Spleen (tissue), 7 donors: ENCODE measurements around the gene NFIA.

Source experiments
- POLR2A ChIP-seq, 3 donors: fragments of 450-650 bp; IDR thresholded peaks; one replicate each; pipeline ENCODE4 v1.5.1; 2017; ENCODE audit warnings: antibody characterized with exemption in 3 of 3, mild to moderate bottlenecking in 1 of 3
- TF ChIP-seq, protein P1 (sequence below), 11 experiments: fragments of 200-600 bp in 7 of 11; fragments of 450-650 bp in 4 of 11; sonication (generic) in 4 of 11; IDR thresholded peaks in 8 of 11; conservative IDR thresholded peaks in 3 of 11; 1 replicate in 7 of 11; 2 replicates in 4 of 11; pipeline versions ENCODE4 v1.4.0 to v1.8.0; 2016 to 2021; ENCODE audit warnings: antibody characterized with exemption in 11 of 11, inconsistent platforms in 4 of 11, mild to moderate bottlenecking in 1 of 11
- donor health status: DM: no; HTN: no; CAD: no; lungs with moderate emphysema.
- donor health status: DM: no; HTN: no; CAD: no.
- donor health status: DM: no; HTN: no; CAD: no.

DNA sequence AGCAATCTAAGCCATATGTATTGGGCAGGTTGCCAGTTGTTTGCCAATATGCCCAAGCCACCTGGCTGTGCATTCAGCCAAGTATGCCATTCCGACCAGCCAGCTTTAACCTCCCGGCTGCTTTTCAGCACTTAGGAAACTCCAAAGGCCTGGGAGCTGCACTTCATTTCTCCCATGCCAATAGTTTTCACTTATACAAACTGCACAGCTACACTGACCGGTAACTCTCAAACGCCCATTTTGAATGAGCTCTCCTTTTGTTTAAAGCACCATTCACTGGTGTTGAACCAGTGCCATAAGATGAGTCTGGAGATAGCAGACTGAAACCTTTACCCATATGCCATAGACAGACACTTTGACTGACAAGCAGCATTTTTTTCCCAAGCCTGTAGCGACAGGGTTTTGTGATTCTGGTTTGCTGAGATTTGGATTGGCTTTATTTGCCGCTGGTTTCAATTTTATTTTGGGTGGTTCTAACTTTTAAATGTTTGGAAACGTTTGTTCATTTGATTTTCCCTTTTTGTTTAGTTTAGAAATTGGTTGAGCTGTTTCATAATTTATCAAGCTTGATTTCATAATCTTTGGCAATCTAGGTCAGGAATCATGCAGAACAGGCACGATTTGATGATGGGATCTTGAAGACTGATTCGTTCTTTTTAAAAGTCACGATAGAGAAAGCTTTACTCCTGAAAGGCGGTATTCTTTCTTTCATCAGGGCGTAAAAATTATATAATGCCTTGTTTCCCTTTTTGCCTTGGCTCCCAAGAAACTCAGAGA is 144.6 kb downstream of the NFIA start:
- TF ChIP-seq, protein P1, sequence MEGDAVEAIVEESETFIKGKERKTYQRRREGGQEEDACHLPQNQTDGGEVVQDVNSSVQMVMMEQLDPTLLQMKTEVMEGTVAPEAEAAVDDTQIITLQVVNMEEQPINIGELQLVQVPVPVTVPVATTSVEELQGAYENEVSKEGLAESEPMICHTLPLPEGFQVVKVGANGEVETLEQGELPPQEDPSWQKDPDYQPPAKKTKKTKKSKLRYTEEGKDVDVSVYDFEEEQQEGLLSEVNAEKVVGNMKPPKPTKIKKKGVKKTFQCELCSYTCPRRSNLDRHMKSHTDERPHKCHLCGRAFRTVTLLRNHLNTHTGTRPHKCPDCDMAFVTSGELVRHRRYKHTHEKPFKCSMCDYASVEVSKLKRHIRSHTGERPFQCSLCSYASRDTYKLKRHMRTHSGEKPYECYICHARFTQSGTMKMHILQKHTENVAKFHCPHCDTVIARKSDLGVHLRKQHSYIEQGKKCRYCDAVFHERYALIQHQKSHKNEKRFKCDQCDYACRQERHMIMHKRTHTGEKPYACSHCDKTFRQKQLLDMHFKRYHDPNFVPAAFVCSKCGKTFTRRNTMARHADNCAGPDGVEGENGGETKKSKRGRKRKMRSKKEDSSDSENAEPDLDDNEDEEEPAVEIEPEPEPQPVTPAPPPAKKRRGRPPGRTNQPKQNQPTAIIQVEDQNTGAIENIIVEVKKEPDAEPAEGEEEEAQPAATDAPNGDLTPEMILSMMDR (IDR thresholded peaks at IDR 0.05 in 8 of 11, conservative IDR thresholded peaks at IDR 0.05 in 3 of 11), result no peak
- TF ChIP-seq POLR2A (IDR thresholded peaks at IDR 0.05), result no peak
